GM12874 (cell line): ENCODE data around the gene HHIP.

ENCODE experiments used
- CTCF ChIP-seq: IDR thresholded peaks from 2 replicates; pipeline ENCODE4 v1.5.1; 2011; ENCODE audit warnings: low read depth, mild to moderate bottlenecking, control low read depth, low read length, moderate library complexity; ENCODE audit not compliant: insufficient read depth

The HHIP gene

GRCh38 chr4:144658015-144658567 lies 12.1 kb downstream of the HHIP start:
- no peak for TF ChIP-seq CTCF

- no peak for TF ChIP-seq CTCF
Observed at GRCh38 chr4:144658903-144659302, 12.9 kb downstream of the HHIP start.

- no peak for TF ChIP-seq CTCF
Observed at GRCh38 chr4:144659447-144659846, 13.5 kb downstream of the HHIP start.

- TF ChIP-seq CTCF, result no peak
Observed at GRCh38 chr4:144663834-144664475, 18.0 kb downstream of the HHIP start.

GRCh38 chr4:144666539-144667175 lies 20.7 kb downstream of the HHIP start:
- TF ChIP-seq CTCF, result no peak

GRCh38 chr4:144667500-144667899 lies 21.5 kb downstream of the HHIP start:
- TF ChIP-seq CTCF, result no peak

- TF ChIP-seq CTCF, result no peak
Observed at GRCh38 chr4:144670776-144671175, 24.8 kb downstream of the HHIP start.
